ENCODE measurements around the gene RCN2. TPM values are rescaled to one million over a fixed set of nuclear protein-coding genes. Genes with fewer than 3 reads are reported as not detected.

RCN2 gene
- total RNA-seq, 1 experiment from 2014 or later = 48.1 TPM

DNA sequence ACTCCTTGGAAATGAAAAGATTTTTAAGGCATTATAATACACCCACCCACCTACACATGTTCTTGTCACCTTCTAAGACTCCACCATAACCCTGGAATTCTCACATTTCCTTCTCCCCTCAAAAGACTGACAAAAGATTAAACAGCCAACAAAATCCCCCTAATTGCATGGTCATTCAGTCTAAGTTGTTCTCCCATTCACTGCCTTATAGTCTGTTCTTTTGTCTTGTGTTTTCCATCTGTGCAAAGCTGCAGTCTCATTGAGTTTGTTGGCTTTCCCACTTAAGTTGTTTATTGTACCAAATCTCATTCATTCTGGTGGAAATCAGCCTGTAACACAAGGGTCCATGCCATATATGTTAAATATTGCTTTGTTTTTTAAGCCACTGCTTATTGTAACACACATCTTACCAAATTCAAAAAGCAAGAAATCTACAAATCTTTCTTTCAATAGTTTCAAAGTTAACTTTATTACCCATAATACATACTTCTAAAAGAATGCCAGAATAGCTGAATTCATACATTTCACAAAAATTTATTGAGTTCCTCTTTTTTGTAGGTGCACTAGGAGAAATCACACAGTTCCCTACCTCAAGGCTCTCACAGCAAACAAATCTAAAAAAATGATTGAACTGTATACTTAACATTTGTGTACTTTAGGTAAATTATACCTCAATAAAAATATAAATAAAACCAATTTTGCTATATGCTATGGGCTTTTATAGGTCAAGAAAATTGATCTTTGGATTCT, 2.4 kb upstream of the RCN2 start:
- H3K4me3 Mint-ChIP-seq (ENCODE audit: unreplicated experiment) = no peak overlapping the region
- no peaks in the 10 kb centered on the region for H3K27me3 Mint-ChIP-seq (ENCODE audit: insufficient read depth, unreplicated experiment)
- H3K9me3 Mint-ChIP-seq (ENCODE audit: unreplicated experiment) = no peaks in the 10 kb centered on the region
- intact Hi-C loops (cut with micrococcal nuclease) = no loop called here
- no TSS peak for BruUV-seq (replicated peaks)
- TF ChIP-seq, protein P1, sequence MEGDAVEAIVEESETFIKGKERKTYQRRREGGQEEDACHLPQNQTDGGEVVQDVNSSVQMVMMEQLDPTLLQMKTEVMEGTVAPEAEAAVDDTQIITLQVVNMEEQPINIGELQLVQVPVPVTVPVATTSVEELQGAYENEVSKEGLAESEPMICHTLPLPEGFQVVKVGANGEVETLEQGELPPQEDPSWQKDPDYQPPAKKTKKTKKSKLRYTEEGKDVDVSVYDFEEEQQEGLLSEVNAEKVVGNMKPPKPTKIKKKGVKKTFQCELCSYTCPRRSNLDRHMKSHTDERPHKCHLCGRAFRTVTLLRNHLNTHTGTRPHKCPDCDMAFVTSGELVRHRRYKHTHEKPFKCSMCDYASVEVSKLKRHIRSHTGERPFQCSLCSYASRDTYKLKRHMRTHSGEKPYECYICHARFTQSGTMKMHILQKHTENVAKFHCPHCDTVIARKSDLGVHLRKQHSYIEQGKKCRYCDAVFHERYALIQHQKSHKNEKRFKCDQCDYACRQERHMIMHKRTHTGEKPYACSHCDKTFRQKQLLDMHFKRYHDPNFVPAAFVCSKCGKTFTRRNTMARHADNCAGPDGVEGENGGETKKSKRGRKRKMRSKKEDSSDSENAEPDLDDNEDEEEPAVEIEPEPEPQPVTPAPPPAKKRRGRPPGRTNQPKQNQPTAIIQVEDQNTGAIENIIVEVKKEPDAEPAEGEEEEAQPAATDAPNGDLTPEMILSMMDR (IDR thresholded peaks at IDR 0.05; ENCODE audit: unreplicated experiment) = no peak
- no peak for DNase-seq (ENCODE audit: unreplicated experiment)
- peaks cover 4% of the 10 kb centered on the region for H3K4me1 Mint-ChIP-seq (ENCODE audit: insufficient read depth, unreplicated experiment)
- ChIA-PET POLR2A (interaction anchor here (1.9 kb wide), 1 partner anchor 24 kb away, joined by 5 read pairs; the partner anchor contains the start of gene SCAPER), CTCF (no interaction called here)
- H3K27ac Mint-ChIP-seq (ENCODE audit: low read depth, unreplicated experiment) = no peak overlapping the region
- peaks cover 15% of the 10 kb centered on the region for H3K36me3 Mint-ChIP-seq (ENCODE audit: insufficient read depth, unreplicated experiment)

GRCh38 chr15:76930831-76931396, 635 bp upstream of the RCN2 start:
- TSS peak; percentile 53 for BruUV-seq (replicated peaks)
- H3K27ac Mint-ChIP-seq (ENCODE audit: low read depth, unreplicated experiment) = peak overlapping the region; percentile 74
- H3K4me3 Mint-ChIP-seq (ENCODE audit: unreplicated experiment) = peak overlapping the region; percentile 78
- peaks cover 4% of the 10 kb centered on the region for H3K4me1 Mint-ChIP-seq (ENCODE audit: insufficient read depth, unreplicated experiment)
- H3K27me3 Mint-ChIP-seq (ENCODE audit: insufficient read depth, unreplicated experiment) = no peaks in the 10 kb centered on the region
- ChIA-PET CTCF (no interaction called here), POLR2A (interaction anchor here (0.5 to 3.4 kb wide), 24 partner anchors 10 to 1499 kb away, joined by 3 to 26 read pairs (median 4); partner anchors contain the start of gene SCAPER)
- intact Hi-C loops (cut with micrococcal nuclease) = no loop called here
- no peak for DNase-seq (ENCODE audit: unreplicated experiment)
- TF ChIP-seq, protein P1 (IDR thresholded peaks at IDR 0.05; ENCODE audit: unreplicated experiment) = no peak
- H3K9me3 Mint-ChIP-seq (ENCODE audit: unreplicated experiment) = no peaks in the 10 kb centered on the region
- H3K36me3 Mint-ChIP-seq (ENCODE audit: insufficient read depth, unreplicated experiment) = peaks cover 27% of the 10 kb centered on the region

GRCh38 chr15:76932135-76932966, 802 bp downstream of the RCN2 start:
- Mint-ChIP-seq H3K27ac (ENCODE audit: low read depth, unreplicated experiment) (peak overlapping the region; percentile 74), H3K4me1 (ENCODE audit: insufficient read depth, unreplicated experiment) (peaks cover 10% of the 10 kb centered on the region), H3K9me3 (ENCODE audit: unreplicated experiment) (no peaks in the 10 kb centered on the region), H3K27me3 (ENCODE audit: insufficient read depth, unreplicated experiment) (no peaks in the 10 kb centered on the region), H3K4me3 (ENCODE audit: unreplicated experiment) (peak overlapping the region; percentile 78), H3K36me3 (ENCODE audit: insufficient read depth, unreplicated experiment) (peaks cover 33% of the 10 kb centered on the region)
- CTCF ChIA-PET = interaction anchor here (0.5 to 1.3 kb wide), 3 partner anchors 9 to 155 kb away, joined by 3 to 5 read pairs (median 4); no protein-coding TSS in a partner anchor
- POLR2A ChIA-PET = interaction anchor here (0.8 to 3.4 kb wide), 9 partner anchors 8 to 621 kb away, joined by 3 to 26 read pairs (median 4); partner anchors contain the start of gene ETFA
- TF ChIP-seq, protein P1 (IDR thresholded peaks at IDR 0.05; ENCODE audit: unreplicated experiment) = no peak
- BruUV-seq (replicated peaks) = TSS peak; percentile 46
- intact Hi-C loops (cut with micrococcal nuclease) = no loop called here
- peak; percentile 13 for DNase-seq (ENCODE audit: unreplicated experiment)

DNA sequence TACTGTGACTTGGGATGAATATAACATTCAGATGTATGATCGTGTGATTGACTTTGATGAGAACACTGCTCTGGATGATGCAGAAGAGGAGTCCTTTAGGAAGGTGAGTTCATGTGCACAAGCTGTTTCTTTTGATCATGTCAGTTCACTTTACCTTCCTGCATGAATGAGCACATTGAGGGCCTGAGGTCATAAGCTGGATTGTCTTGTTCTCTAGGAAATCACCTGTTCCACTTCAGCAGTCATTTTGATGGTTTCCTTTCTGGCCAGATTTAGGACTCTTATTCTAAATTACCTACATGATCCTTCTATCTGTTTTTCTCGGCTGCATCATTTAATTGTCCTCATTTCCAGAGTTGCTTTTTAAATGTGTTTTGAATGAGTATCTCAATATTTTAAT, 4.1 kb downstream of the RCN2 start:
- Mint-ChIP-seq H3K27ac (ENCODE audit: low read depth, unreplicated experiment) (no peak overlapping the region), H3K4me1 (ENCODE audit: insufficient read depth, unreplicated experiment) (peaks cover 10% of the 10 kb centered on the region), H3K4me3 (ENCODE audit: unreplicated experiment) (no peak overlapping the region), H3K36me3 (ENCODE audit: insufficient read depth, unreplicated experiment) (peaks cover 59% of the 10 kb centered on the region), H3K9me3 (ENCODE audit: unreplicated experiment) (no peaks in the 10 kb centered on the region), H3K27me3 (ENCODE audit: insufficient read depth, unreplicated experiment) (no peaks in the 10 kb centered on the region)
- no peak for DNase-seq (ENCODE audit: unreplicated experiment)
- no TSS peak for BruUV-seq (replicated peaks)
- TF ChIP-seq, protein P1 (IDR thresholded peaks at IDR 0.05; ENCODE audit: unreplicated experiment) = no peak
- ChIA-PET CTCF (no interaction called here), POLR2A (no interaction called here)
- intact Hi-C loops (cut with micrococcal nuclease) = no loop called here

Data from MCF 10A (cell line).